ENCODE data around the gene TMTC2. TPM values are rescaled to one million over a fixed set of nuclear protein-coding genes. Genes with fewer than 3 reads are reported as not detected.

TMTC2 gene
- total and polyA plus RNA-seq, 2 donors (not counting 1 experiment from before 2014, with no cell fraction given) = 2.4 to 3.2 TPM

GRCh38 chr12:82727886-82728285 lies 41.2 kb downstream of the TMTC2 start:
- H4K20me1 ChIP-seq (ENCODE audit: control insufficient read depth, insufficient read depth, low read length, poor library complexity, severe bottlenecking) = no peaks in the 10 kb centered on the region
- H2AFZ ChIP-seq (ENCODE audit: insufficient read depth, low read depth, low read length, poor library complexity, severe bottlenecking) = no peak overlapping the region
- ChIA-PET POLR2A (no interaction called here), CTCF (no interaction called here)
- no peaks in the 10 kb centered on the region for H3K27me3 Mint-ChIP-seq
- no peak overlapping the region for H3K9ac ChIP-seq (ENCODE audit: low read length)
- no peak overlapping the region for H3K4me2 ChIP-seq (replicated peaks; ENCODE audit: low read depth, low read length, poor library complexity, severe bottlenecking)
- no peaks in the 10 kb centered on the region for H3K9me3 Mint-ChIP-seq (ENCODE audit: insufficient read depth)
- peaks cover 0 to 9% (median 0%) of the 10 kb centered on the region in 3 donors for H3K9me3 ChIP-seq (ENCODE audit: control extremely low read depth in 1 of 3, control insufficient read depth in 2 of 3, insufficient read depth in 1 of 3, low read length in 2 of 3)
- intact Hi-C loops (cut with micrococcal nuclease) = no loop called here
- no peak overlapping the region for H3K4me3 ChIP-seq (ENCODE audit: control extremely low read depth in 1 of 5, extremely low read depth in 1 of 5, insufficient read depth in 1 of 5, low read depth in 2 of 5, low read length in 4 of 5)
- no peak overlapping the region for H3K27ac ChIP-seq (ENCODE audit: low read length in 2 of 2)
- no peak overlapping the region for H3K4me3 Mint-ChIP-seq
- H3K4me1 ChIP-seq (ENCODE audit: control insufficient read depth in 2 of 2, insufficient read depth in 2 of 2, low read length in 2 of 2) = no peaks in the 10 kb centered on the region
- no peak for ATAC-seq (ENCODE audit: low read depth)
- no peaks in the 10 kb centered on the region for H3K4me1 Mint-ChIP-seq
- TF ChIP-seq EZH2 (IDR thresholded peaks at IDR 0.05; ENCODE audit: borderline replicate concordance, insufficient read depth, low read depth, low read length, poor library complexity, severe bottlenecking) (no peak), CTCF (IDR thresholded peaks at IDR 0.05) (no peak)
- no peak for DNase-seq
- no peaks in the 10 kb centered on the region for H3K27me3 ChIP-seq (replicated peaks in 1 of 4; ENCODE audit: control extremely low read depth in 1 of 4, control insufficient read depth in 3 of 4, insufficient read depth in 4 of 4, low read length in 3 of 4)
- H3K79me2 ChIP-seq (ENCODE audit: control insufficient read depth, insufficient read depth, low read length) = no peaks in the 10 kb centered on the region
- no peak overlapping the region for H3K27ac Mint-ChIP-seq
- 86% methylated on average over 1 of the region's 2 CpGs for WGBS (ENCODE audit: insufficient coverage)
- no peaks in the 10 kb centered on the region for H3K36me3 ChIP-seq (replicated peaks in 1 of 2; ENCODE audit: control extremely low read depth in 1 of 2, control insufficient read depth in 1 of 2, extremely low read depth in 1 of 2, insufficient read depth in 2 of 2, low read length in 1 of 2)

GRCh38 chr12:82728710-82729109 lies 42.0 kb downstream of the TMTC2 start:
- Histone ChIP-seq H3K36me3 (replicated peaks in 1 of 2; ENCODE audit: control extremely low read depth in 1 of 2, control insufficient read depth in 1 of 2, extremely low read depth in 1 of 2, insufficient read depth in 2 of 2, low read length in 1 of 2) (no peaks in the 10 kb centered on the region), H3K9me3 (ENCODE audit: control extremely low read depth in 1 of 3, control insufficient read depth in 2 of 3, insufficient read depth in 1 of 3, low read length in 2 of 3) (peaks cover 0 to 9% (median 0%) of the 10 kb centered on the region in 3 donors), H3K4me3 (ENCODE audit: control extremely low read depth in 1 of 5, extremely low read depth in 1 of 5, insufficient read depth in 1 of 5, low read depth in 2 of 5, low read length in 4 of 5) (no peak overlapping the region), H3K4me1 (ENCODE audit: control insufficient read depth in 2 of 2, insufficient read depth in 2 of 2, low read length in 2 of 2) (no peaks in the 10 kb centered on the region), H2AFZ (ENCODE audit: insufficient read depth, low read depth, low read length, poor library complexity, severe bottlenecking) (no peak overlapping the region), H4K20me1 (ENCODE audit: control insufficient read depth, insufficient read depth, low read length, poor library complexity, severe bottlenecking) (no peaks in the 10 kb centered on the region), H3K4me2 (replicated peaks; ENCODE audit: low read depth, low read length, poor library complexity, severe bottlenecking) (no peak overlapping the region), H3K27ac (ENCODE audit: low read length in 2 of 2) (no peak overlapping the region), H3K9ac (ENCODE audit: low read length) (no peak overlapping the region), H3K79me2 (ENCODE audit: control insufficient read depth, insufficient read depth, low read length) (no peaks in the 10 kb centered on the region), H3K27me3 (replicated peaks in 1 of 4; ENCODE audit: control extremely low read depth in 1 of 4, control insufficient read depth in 3 of 4, insufficient read depth in 4 of 4, low read length in 3 of 4) (no peaks in the 10 kb centered on the region)
- no peak for ATAC-seq (ENCODE audit: low read depth)
- H3K4me1 Mint-ChIP-seq = no peaks in the 10 kb centered on the region
- POLR2A ChIA-PET = no interaction called here
- H3K9me3 Mint-ChIP-seq (ENCODE audit: insufficient read depth) = no peaks in the 10 kb centered on the region
- H3K4me3 Mint-ChIP-seq = no peak overlapping the region
- no peak for DNase-seq
- CTCF ChIA-PET = no interaction called here
- TF ChIP-seq EZH2 (IDR thresholded peaks at IDR 0.05; ENCODE audit: borderline replicate concordance, insufficient read depth, low read depth, low read length, poor library complexity, severe bottlenecking) (no peak), CTCF (IDR thresholded peaks at IDR 0.05) (no peak)
- 98% methylated on average over 22 of the region's 22 CpGs for WGBS (ENCODE audit: insufficient coverage)
- H3K27ac Mint-ChIP-seq = no peak overlapping the region
- intact Hi-C loops (cut with micrococcal nuclease) = no loop called here
- H3K27me3 Mint-ChIP-seq = no peaks in the 10 kb centered on the region

All from B cell (primary cell).